Activated CD4-positive, CD25-positive, alpha-beta regulatory T cell treated with anti-CD3 and anti-CD28 coated beads, Interleukin-2, amount 50 U/mL, for 72 hours (primary cell): ENCODE results near the gene C2CD2L.
A peak's percentile ranks its signal among the peaks of the same experiment; 100 is the strongest.
"Not testable (repeated sequence)": the region's sequence is repeated elsewhere in the genome, so short reads cannot be mapped to it uniquely, and the experiment has no call there.

Experiments used
- DNase-seq: peaks from one replicate; pipeline ENCODE4 v3.0.0; 2021

Gene C2CD2L

DNA sequence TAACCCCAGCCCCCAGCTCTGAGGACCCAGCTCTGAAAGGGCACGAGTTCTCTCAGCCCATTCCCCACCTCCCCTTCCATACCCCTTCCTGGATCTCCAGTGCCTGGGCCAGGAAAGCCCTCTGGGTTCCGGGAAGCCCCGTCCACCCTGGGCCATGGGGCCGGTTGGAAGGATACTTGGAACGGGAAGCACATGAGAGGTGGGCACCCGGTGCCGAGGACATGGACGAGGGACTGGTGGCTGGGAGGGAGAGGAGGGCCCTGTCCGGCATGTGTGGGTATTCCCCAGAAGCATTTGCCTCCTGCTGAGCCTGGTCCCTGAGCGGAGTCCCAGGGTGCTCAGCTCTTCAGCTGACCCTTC, 9.1 kb downstream of the C2CD2L start:
- DNase-seq: no peak

DNA sequence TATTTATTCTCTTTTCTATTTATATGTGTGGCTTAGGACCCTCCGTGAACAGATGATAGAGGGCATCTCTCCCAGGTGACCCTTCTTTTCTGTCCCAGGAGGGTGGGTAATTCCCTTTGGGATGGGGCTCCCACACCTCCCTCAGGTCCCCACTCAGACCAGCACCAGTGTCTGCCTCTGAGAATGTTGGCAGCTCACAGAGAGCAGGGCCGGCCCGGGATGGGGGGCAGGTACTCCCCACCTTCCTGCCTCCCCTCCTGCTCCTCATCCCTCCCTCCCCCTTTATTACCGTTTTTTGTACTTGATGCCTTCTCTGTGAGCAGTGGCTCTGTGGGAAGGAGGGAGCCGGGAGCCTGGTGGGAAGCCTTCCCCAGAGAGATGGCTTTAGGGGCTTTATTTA, 9.5 kb downstream of the C2CD2L start:
- DNase-seq: no peak

DNA sequence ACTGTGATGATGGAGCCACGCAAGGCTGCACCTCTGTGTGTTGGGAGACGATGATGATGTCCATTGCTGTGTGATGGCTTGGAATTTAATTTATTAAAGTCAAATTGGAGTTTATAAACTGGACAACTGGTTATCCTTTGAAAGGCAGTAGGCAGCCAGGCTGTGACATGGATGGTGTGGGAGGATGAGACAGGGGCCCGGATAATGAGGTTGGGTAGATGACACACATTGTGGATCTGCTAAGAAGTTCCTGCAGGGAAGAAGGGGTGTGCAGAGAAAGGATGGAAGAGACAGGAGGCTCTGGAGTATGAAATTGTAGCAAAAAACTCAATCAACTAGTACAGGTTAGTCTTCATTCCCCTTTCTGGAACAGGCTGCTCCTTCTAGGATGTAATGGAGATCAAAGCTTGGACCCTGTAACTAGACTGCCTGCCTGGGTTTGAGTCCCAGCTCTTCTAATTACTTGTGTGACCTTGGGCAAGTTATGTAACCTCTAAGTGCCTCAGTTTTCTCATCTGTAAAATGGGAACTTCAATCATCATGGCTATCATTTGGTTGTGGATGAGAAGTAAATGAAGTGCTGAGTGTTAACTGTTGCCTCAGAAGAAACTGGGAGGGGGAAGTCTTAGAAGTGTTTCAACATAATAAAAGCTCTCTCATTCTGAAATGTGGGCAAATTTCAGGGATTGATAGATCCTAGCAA, 10.0 kb downstream of the C2CD2L start:
- no peak for DNase-seq

DNA sequence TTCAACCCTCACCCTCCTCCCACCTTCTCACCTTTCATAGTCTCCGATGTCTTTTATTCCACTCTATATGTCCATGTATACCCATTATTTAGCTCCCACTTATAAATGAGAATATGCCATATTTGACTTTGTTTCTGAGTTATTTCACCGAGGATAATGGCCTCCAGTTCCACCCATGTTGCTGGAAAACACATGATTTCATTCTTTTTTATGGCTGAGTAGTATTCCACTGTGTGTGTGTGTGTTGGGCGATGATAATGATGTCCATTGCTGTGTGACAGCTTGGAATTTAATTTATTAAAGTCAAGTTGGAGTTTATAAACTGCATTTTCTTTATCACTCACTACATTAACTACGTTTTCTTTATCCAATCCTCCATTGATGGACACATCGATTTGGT, 11.1 kb downstream of the C2CD2L start:
- no peak for DNase-seq

DNA sequence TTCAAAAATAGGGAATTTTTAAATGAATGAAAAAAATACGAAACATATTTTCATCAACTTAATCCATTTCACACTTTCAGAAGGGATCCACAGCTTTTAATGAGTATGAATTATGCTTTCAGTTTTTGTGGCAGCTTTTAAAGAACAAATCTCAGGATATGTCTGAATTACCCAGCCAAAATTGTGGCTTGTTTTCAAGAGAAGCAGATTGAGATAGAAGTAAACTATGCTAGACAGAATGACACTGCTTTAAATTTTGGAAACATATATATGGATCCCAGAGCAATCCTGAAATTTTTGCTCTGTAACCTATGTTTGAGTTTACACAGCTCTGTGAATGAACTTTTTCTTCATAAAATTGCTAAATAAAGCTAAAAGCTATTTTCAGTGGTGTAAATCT, 11.8 kb downstream of the C2CD2L start:
- DNase-seq: no peak

DNA sequence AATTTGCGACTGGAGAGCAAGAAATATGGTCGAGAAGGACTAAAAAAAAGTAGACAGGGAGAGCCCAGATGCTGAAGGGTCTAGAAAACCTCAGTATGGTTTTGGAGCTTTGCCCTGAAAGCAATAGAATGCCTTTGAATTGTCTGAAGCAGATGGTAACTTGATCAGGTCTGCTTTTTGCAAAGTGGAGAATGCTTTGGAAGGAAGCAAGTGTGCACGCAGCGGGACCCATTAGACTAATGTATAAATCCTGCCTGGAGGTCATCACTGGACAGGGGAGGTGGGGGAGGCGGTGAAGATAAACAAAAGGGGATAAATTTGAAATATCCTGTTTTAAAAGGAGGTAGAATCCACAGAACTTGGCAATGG, 13.5 kb downstream of the C2CD2L start:
- DNase-seq: no peak

DNA sequence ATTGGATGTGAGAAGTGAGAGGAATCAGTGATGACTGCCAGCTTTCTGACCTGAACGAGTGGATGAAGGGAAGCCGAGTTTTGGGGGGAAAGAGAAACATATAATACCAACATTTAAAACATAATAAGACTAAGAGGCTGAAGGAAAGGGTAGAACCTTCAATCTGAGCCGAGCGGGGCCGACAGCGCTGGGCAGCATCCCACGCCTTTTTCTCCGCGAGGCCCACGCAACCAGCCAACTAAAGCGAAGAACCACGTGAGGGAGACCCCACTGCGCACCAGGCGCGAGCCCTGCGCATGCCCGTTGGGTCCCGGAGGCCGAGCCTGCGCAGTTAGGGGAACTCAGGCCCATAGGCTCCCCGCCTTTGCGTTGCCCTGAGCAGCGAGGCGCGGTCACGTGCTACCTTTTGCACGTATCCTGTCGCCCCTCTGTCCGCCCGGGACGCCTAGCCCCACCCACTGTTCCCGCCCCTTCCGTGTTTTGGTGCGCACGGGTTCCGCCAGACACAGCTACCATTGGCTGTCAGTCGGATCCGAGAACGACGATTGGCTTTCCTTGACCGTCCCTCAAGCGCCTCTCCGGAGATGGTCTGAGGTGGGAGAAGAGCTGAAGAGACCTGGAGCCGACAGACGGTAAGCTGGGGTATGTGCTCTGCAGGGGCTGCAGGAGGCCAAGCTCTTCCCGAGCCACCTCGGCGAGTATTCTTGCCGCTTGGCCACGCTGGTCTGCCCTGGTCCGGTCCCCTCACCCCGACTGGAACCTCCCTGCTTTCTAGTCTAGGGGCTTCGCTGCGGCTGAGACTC, 14.1 kb downstream of the C2CD2L start, which contains the start of gene HINFP:
Gene HINFP, plus strand, starts transcription at position 573 of the 803 bp plus-strand sequence. CDS start 5,365 bp downstream, outside the sequence.
- DNase-seq: peak; percentile 99

DNA sequence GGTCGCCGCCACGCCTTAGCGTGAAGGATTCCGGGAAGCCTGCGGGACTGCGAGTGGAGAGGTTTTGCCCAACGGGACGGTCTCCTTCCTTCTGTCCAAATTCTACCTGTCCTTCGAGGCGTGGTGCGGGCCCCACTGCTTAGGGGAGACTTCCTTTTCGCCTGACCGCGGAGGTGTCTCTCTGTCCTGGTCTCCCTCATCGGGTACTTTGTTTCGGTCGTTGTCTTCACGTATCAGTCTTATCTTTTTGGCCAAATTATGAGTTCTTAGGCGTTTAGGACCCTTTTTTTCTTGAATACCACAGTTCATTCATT, 14.6 kb downstream of the C2CD2L start:
- DNase-seq: no peak

DNA sequence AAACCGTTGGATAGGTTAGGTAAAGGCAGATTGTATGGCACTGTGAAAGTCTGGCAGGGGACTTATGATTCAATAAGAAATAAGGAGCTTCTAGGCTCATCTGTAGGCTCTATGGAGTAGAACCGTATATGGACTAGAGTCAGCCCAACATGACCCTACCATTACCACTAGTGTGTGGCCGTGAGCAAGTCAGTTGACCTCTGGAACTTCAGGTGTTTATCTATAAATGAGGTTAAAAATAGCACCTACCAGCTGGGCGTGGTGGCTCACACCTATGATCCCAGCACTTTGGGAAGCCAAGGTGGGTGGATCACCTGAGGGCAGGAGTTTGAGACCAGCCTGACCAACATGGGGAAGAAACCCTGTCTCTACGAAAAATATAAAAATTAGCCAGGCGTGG, 18.7 kb downstream of the C2CD2L start:
- no peak for DNase-seq

DNA sequence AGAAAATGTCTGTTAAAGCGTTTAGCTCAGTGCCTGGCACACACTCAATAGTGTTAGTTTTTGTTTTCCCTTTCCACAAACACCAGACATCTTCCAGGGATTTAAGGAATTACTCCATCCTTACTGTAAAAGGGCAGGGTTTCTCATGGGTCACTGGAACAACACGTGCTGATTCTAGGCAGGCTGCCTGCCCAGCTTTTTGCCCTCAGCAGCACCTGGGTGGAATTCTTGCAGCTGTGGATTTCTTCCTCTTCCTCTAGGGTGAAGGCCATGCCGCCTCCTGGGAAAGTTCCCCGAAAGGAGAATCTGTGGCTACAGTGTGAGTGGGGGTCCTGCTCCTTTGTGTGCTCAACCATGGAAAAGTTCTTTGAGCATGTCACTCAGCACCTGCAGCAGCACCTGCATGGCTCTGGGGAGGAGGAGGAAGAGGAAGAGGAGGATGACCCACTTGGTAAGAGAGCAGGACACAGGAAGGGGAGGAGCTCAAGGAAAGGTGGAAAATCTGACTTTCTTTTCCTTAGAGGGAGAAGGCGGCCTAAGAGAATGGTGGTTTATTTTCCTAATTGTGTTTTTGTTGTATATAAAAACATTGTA, 19.6 kb downstream of the C2CD2L start:
- DNase-seq: no peak

DNA sequence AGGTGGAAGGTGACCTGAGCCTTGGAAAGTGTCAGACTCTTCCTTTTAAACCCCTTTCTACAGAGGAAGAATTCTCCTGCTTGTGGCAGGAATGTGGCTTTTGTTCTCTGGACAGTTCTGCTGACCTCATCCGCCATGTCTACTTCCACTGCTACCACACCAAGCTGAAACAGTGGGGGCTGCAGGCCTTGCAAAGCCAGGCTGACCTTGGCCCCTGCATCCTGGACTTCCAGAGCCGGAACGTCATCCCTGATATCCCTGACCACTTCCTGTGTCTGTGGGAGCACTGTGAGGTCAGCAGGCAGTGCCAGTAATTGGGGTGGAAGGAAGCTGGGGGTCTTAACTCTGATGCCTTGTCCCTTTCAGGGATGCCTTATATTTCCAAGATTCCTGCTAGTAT, 23.5 kb downstream of the C2CD2L start:
- no peak for DNase-seq

DNA sequence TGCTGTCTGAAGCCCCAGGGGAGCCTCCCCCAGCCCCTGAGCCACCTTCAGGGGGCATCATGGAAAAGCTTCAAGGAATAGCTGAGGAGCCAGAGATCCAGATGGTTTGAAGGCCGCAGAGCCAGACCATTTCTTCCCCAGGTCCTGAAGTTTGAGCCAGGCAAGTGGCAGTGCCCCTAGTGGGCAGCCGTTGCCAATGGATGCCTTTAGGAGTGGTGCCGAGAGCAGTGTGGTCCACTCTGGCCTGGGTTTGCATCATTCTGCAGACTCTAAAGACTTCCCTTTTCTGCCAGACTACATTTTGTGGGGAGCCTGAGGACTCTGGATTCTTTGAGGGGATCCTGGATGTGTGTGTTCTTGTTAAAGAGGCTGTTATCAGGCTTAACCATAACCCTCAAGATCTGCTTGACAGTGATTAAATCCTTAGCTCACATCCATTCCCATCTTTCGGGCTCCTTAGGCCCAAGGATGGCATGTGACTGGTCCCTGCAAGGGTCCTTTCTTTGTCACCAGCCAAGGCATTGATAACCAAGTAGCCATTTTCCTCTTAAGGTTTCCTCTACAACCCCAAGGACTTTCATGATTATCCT, 27.3 kb downstream of the C2CD2L start:
- DNase-seq: no peak

DNA sequence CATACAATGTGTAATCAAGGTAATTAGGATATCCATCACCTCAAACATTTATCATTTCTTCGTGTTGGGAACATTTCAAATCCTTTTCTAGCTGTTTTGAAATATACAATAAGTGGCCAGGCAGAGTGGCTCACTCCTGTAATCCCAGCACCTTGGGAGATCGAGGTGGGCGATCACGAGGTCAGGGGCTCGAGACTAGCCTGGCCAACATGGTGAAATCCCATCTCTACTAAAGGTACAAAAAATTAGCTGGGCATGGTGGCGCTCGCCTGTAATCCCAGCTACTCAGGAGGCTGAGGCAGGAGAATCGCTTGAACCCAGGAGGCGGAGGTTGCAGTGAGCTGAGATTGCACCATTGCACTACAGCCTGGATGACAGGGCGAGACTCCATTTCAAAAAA, 32.1 kb downstream of the C2CD2L start:
- not testable (repeated sequence) for DNase-seq

DNA sequence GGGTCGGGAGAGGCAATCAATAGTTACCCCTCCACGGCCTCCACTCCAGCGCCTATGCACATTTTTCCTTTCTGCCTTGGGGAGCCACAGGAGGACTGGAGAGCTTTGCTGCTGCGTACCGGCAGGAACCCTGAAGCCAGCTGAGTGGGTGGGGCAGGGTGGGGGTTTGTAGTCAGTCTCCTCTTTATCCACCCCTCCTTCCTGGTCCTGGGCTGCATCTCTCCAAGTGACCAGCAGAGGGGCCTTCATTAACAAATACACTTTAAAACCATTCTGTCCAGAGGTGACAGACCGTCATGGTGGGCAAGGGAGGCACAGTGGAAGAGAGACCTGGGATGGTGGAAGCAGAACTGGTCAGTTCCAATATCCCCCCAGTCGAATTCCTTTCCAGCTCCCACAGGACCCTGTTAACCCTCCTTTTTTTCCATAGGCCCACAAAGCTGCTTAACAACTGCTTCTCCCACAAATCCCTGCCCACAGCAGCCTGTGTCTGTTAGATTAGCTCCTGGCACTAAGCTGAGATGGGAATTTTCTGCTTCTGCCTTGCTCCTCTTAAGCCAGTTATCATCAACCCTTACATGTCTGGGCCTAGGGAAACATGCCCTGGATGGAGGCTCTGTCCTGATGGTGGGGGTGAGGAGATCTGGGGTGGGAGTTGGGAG, 37.8 kb downstream of the C2CD2L start:
- DNase-seq: no peak

DNA sequence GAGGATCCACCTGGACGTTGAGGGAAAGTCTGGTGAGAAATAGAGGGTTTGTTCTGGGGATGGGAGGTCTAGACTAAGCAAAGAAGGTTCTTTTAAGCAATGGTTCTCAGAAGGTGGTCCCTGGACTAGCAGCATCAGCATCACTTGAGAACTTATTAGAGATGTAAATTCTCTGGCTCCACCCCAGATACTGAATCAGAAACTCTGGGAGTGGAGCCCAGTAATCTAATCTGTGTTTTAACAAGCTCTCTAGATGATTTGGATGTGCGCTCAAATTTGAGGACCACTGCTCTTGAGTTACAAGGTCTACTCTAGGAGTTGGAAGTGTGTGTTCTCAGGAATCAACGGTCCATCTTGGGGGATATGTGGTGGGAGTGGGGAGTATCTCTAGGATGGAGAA, 38.4 kb downstream of the C2CD2L start:
- DNase-seq: no peak

DNA sequence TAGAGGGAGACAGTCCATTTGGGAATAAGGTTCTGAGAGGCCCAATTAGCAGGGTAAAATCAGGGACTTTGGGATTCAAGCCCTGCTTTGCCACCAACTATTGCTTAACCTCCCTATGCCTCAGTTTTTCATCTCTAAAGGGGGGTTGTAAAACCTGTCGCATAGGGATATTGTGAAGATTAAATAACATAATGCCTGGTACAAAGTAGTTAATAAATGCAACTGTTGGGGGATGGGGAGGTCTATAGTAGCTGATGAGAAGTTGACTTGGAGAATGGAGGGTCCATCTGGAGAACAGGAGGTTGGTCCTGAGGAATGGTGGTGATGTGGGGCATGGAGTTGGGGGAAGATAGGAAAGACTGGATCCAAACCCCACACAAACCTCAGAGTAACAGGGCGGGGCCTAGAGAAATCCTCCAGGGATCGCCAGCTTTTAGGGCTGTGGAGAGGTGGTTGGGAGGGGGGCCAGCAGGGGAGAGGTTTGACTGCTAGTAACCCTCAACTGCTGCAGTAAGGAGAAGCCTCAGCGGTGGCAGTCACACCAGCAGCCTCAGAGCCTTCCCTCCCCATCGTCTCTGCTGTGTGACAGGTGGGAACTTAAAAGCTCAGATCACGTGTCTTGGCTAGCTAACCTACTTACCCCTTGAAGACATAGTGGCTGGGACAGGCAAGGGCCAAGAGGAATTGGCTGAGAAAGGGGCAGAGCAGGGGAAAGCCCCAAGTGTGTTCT, 40.6 kb downstream of the C2CD2L start:
- DNase-seq: no peak

DNA sequence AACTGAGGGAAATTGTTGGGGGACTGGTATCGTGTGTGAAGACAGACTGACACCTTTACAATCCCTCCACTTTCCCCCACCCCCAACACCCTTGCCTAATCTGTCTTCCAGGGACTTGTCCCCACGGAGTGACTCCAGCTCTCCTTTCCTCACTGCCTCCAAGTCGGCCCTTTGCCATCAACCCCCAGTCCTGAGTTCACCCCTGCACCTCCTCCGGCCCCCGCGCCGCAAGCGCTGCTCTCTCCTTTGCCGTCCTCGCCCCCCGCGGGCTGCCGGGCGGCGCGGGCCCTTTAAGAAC, 41.5 kb downstream of the C2CD2L start:
- DNase-seq: no peak

DNA sequence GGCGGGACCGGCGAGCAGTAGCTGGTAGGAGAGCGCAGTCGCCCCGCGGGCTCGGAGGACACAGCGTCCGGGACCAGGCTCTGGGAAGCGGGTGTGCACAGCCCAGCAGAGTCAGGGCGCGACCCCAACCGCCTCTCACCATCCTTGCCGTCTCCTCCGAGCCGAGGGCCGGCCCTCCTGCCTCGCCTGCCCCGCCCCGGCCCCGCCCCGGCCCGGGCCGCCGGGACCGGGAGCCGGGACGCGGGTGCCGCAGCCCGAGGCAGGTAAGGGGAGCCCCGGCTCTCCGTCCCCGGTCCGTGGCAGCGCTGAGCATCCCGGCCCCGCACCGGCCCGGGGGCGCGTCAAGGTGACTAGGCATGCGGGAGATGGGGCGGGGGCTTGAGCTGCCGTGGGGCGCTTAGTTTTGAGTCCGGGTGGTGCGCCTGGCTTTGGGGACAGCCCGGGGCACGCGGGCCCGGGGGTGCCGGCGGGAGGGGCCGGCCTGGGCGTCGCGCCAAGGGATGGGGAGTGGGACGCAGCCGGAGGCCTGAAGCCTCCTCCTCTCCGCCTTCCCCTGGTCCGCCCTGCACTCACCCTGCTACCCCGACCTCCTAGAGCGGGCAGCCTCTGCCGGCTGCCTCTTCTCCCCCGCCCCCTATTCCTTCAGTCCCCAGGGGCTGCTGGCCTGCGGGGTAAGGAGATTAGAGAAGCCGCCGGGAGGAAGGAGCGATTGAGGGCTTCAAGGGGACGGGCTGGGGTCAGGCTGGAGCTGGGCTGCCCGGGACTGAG, 42.1 kb downstream of the C2CD2L start, which contains the start of gene ABCG4:
Gene ABCG4, plus strand, starts transcription at position 35 of the 768 bp plus-strand sequence. CDS start 914 bp downstream, outside the sequence.
- DNase-seq: no peak

DNA sequence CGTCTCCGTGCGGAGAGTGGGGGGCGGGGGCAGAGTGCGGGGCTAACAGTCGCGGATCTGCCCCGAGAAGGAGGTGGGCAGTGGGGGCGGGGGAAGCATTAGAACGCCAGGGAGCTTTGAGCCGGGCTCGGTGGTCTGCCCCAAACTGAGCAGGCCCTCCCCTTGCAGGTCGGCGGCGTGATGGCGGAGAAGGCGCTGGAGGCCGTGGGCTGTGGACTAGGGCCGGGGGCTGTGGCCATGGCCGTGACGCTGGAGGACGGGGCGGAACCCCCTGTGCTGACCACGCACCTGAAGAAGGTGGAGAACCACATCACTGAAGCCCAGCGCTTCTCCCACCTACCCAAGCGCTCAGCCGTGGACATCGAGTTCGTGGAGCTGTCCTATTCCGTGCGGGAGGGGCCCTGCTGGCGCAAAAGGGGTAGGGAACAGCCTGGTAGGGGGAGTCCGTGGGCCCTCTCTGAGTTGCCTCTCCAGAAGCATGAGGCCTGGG, 42.7 kb downstream of the C2CD2L start:
- DNase-seq: no peak

DNA sequence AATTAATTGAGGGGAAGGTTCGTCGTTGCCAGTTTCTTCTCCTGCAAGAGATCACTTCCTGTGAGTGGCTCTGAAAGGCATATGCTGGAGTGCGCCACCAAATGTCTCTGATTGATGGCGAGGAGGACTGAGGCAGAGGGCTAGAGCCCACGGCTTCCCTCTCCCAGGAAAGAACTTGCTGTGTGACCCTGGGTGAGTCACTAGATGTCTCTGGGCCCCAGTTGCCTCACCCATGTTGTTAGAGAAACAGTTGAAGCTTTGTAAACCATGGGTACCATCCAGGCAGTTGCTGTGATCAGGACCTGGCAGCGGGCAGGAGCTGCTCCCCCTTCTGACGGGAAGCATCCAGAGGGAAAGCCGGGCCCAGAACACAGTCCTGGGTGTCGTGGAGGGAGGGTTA, 44.9 kb downstream of the C2CD2L start:
- DNase-seq: no peak

DNA sequence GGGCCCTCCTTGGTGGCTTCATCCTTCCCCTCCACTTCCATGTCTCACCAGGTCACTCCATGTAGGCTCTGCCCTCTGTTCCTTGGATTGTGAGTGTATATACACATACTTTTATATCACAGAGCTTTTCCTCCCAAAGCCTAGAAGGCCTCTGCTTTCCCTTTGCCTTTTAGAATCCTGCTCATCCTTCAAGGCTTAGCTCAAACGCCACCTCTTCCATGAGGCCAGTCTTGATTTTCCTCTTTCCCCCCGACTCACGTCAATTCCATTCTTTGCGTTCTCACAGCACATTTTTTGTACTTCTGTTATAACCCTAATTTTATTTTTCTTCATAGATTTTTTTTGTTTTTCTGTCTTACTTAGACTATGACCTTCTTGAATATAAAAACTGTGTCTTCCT, 45.5 kb downstream of the C2CD2L start:
- no peak for DNase-seq
